NCI-H146 treated with DMSO at 0.1 percent for 48 hours (cell line): ENCODE measurements around the gene IBTK.
"Not testable (repeated sequence)": the region's sequence is repeated elsewhere in the genome, so short reads cannot be mapped to it uniquely, and the experiment has no call there.

Experiments used
- DNase-seq: peaks from one replicate; lab custom pipeline; 2025; ENCODE audit not compliant: unreplicated experiment; lab: John Stamatoyannopoulos, UW

The IBTK gene, protein sequence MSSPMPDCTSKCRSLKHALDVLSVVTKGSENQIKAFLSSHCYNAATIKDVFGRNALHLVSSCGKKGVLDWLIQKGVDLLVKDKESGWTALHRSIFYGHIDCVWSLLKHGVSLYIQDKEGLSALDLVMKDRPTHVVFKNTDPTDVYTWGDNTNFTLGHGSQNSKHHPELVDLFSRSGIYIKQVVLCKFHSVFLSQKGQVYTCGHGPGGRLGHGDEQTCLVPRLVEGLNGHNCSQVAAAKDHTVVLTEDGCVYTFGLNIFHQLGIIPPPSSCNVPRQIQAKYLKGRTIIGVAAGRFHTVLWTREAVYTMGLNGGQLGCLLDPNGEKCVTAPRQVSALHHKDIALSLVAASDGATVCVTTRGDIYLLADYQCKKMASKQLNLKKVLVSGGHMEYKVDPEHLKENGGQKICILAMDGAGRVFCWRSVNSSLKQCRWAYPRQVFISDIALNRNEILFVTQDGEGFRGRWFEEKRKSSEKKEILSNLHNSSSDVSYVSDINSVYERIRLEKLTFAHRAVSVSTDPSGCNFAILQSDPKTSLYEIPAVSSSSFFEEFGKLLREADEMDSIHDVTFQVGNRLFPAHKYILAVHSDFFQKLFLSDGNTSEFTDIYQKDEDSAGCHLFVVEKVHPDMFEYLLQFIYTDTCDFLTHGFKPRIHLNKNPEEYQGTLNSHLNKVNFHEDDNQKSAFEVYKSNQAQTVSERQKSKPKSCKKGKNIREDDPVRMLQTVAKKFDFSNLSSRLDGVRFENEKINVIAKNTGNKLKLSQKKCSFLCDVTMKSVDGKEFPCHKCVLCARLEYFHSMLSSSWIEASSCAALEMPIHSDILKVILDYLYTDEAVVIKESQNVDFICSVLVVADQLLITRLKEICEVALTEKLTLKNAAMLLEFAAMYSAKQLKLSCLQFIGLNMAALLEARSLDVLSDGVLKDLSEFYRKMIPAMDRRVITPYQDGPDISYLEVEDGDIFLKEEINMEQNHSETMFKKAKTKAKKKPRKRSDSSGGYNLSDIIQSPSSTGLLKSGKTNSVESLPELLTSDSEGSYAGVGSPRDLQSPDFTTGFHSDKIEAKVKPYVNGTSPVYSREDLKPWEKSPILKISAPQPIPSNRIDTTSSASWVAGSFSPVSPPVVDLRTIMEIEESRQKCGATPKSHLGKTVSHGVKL (N-terminal part only)

DNA sequence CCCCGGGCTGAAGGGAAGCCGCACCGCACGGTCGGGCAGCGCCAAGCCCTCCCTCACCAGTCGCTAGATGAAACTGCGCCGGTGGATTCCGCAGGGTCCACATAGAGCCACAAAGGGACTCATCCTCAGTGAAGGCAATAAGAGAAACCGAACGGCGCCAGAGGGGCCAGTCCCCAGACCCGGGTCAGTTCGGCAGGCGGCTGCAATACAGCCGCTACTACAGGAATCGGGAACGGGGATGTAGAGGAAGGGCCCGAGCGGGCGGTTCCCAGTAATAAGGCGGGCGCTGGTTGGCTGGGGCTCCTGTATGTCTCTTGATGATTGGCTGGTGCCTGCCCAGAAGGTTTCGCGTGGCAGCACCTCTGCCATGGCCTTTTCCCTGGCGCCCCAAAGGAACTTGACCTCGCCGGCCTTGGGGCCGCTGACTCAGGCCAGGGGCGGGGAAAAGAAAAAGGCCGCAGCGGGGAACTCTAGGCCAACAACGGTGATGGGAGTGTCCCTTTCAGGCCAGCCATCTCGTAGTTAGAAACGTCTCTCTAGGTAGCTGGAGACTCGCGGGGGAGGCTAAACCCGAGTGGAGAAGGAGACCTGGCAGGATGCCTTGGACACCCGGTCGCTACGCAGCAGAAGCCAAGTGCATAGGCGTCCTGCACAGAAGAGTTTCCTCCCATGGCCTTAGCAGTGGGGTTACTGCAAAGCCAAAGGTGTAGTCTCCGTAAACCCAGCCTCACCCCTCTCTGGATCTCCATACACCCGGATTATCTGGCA is at the start of gene IBTK:
IBTK (minus strand) TSS at position 240 of the 768 bp plus-strand sequence. CDS start 7,258 bp downstream, outside the sequence.
- DNase-seq = peak; percentile 93

GRCh38 chr6:82283771-82284410 is 36.3 kb upstream of the IBTK start:
- DNase-seq = no peak

- not testable (repeated sequence) for DNase-seq
These were observed 34.0 kb upstream of the IBTK start for GRCh38 chr6:82281550-82281949.

DNA sequence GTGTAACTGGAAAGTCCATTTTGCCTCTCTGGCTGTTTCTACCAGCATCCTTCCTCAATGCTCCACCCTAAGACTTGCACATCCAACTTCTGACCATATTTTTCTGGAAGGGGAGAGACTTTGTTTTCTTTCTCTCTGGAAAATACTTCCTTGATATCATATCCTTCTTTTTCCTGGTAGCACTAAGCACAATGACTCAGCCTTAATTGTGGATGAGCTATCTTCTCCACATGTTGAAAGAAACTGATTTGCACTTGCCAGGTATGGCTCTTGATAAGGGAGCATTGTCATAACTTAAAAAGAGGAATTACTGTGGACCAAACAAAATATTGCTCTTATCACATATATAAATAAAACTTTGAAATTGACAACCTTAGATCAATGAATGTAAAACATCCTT is 30.1 kb upstream of the IBTK start:
- no peak for DNase-seq

- no peak for DNase-seq
These were observed 28.1 kb upstream of the IBTK start for GRCh38 chr6:82275686-82276085.

- no peak for DNase-seq
These were observed 25.8 kb upstream of the IBTK start for GRCh38 chr6:82273295-82273694.

DNA sequence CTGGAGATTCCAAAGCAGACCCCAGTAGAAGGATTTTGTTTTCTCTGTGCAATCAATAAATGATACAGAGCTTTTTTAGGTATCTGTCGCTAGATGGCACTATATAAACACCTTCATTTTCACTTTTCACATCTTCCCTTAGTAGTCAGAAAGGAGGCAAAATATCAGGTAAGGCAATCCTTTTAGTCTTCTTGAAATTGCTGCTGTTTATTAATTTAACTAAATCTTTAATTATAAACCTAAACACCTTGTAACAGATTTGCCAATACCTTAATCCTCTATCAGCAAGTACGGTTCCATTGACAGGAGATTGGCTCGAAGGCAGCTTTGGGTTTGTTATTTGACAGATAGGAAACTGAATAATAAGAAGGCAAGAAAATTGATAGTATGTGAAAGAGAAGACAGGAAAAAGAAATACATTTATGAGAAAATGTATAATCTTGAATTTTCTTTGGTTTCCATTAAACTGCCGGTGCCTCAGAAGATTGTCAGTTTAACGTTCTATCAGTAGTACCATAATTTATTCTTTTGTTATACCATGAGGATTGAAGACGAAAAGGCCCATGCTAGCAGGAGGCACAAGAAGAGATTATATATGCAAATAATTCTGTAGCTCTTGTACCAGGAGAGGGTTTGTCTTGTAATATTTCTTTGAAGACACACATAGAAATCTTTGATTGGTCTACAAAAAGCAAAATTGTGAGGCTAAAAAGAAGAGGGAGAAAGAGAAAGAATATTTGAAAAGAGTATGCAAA is 23.5 kb upstream of the IBTK start:
- DNase-seq = peak; percentile 48

GRCh38 chr6:82268301-82268846 is 20.8 kb upstream of the IBTK start:
- no peak for DNase-seq

GRCh38 chr6:82264824-82265223 is 17.3 kb upstream of the IBTK start:
- no peak for DNase-seq

GRCh38 chr6:82264321-82264720 is 16.8 kb upstream of the IBTK start:
- no peak for DNase-seq

GRCh38 chr6:82263916-82264315 is 16.4 kb upstream of the IBTK start:
- DNase-seq = no peak

DNA sequence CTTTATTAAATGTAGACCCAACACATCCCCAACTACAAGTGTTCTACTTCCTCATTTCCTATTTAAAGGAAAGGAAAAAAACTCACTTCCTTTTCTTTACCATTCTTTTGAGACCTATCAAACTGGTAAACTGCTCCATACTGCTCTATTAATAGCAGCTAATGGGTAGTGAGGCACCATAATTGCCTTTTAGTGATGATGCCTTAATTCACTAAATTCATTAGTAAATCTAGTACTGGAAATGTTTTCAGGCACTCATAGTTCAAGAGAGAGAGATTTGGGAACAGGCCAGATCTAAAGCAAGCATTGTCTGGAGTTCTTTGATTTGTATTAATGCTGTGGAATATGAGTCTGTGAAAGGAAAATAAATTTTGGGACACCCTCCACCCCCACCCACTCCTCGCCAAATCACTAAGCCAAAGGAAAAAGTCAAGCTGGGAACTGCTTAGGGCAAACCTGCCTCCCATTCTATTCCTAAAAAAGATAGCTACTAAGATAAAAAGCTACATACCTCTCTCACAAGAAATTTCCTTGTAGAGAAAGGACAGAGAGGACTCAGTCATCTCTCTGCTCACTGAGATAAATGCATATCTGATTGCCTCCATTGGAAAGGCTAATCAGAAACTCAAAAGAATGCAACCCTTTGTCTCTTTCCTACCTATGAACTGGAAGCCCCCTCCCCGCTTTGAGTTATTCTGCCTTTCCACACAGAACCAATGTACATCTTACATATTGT is 13.6 kb upstream of the IBTK start:
- no peak for DNase-seq

DNA sequence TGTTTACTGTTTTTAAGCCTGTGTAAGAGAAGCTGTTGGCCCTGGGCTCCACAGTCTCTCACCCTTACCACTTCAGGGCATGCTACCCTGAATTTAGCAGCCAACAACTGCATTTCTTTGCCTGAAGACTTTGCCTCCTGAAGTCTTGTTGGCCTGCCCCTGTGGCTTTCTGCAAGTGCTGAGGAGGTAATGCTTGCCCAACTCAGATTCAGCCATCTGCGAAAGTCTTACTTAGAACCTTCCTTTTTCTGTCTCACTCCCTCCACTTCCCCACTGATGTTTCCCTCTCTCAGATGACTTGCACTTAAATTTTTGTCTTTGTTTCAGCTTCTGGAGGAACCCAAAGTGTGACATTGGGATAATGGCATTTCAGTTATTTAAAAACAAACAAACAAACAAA is 11.8 kb upstream of the IBTK start:
- no peak for DNase-seq

GRCh38 chr6:82257088-82257774 is 9.7 kb upstream of the IBTK start:
- peak; percentile 37 for DNase-seq

- DNase-seq = not testable (repeated sequence)
These were observed 7.2 kb upstream of the IBTK start for GRCh38 chr6:82254722-82255121.

DNA sequence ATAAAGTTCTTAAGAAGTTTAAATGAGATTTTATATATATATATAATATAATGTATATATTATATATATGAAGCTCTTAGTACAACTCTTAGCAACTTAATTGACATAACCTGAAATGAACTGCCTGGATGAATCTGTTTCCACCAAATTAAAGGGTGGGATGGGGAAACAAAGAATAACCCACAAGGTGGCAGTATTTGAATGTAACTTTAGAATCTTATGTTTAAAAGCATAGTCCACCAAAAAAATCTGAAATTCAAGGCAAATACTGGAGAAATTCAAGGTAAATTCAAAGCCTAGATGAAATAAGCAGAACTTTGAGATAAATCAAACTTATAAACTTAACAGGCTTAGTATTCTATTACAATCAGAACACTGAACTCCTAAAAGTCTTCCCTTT is 4.4 kb upstream of the IBTK start:
- peak; percentile 39 for DNase-seq

GRCh38 chr6:82249381-82250253 is 2.1 kb upstream of the IBTK start:
- DNase-seq = no peak
